Peyer's patch (tissue), 4 donors: ENCODE results near the gene SLC44A5.
"Not testable (repeated sequence)": the region's sequence is repeated elsewhere in the genome, so short reads cannot be mapped to it uniquely, and the experiment has no call there.

Experiments used
- CTCF ChIP-seq, 6 experiments: fragments of 450-650 bp in 4 of 6; fragments of 200-600 bp in 2 of 6; sonication (generic) in 1 of 6; IDR thresholded peaks; one replicate each; pipeline ENCODE4 v1.5.1; 2017 to 2019; ENCODE audit warnings: antibody characterized with exemption in 6 of 6, mild to moderate bottlenecking in 3 of 6, moderate library complexity in 1 of 6
- POLR2A ChIP-seq, 2 donors: fragments of 450-650 bp; IDR thresholded peaks; one replicate each; pipeline ENCODE4 v1.5.1; 2017; ENCODE audit warnings: antibody characterized with exemption in 2 of 2, mild to moderate bottlenecking in 2 of 2, moderate library complexity in 2 of 2

GRCh38 chr1:75354267-75354666 is 256.6 kb downstream of the SLC44A5 start:
- TF ChIP-seq CTCF, POLR2A (IDR thresholded peaks at IDR 0.05): not testable (repeated sequence)
